ENCODE measurements around the gene LYZL6. TPM values are rescaled to one million over a fixed set of nuclear protein-coding genes. Genes with fewer than 3 reads are reported as not detected.
"Not testable (repeated sequence)": the region's sequence is repeated elsewhere in the genome, so short reads cannot be mapped to it uniquely, and the experiment has no call there.

Gene LYZL6
- total RNA-seq, 1 experiment from 2014 or later: not detected

DNA sequence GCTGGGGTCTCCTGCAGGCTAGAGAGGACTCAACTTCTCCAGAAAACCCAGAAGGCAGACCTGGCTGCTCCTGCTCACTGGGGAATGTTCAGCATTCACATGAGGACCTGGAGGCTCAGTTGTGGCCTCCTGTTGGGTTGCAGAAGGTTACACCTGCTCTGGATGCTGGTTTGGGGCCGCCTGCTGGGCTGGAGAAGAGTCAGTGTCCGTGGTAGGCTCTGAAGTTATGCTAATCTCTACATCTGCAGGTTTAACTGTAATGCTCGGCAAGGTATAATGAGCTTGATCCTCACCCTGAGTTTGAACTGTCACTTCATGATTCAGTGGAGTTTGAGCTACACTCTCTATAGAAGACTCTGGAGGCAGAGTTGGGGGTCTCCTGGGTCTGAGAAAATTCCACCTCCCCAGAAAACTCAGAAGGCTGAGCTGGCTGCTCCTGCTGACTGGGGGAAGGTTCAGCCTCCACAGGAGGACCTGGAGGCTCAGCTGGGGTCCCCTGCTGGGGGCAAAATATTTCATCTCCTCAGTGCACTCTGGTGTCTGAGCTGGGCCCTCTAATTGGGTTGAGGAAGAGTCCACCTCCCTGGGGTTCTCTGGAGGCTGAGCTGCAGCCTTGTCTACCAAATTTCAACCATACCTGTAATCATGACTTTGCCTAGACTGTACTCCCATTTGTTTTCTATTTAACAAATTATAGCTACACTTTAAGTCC, 36.4 kb downstream of the LYZL6 start:
- DNase-seq (ENCODE audit: low read depth): no peak

DNA sequence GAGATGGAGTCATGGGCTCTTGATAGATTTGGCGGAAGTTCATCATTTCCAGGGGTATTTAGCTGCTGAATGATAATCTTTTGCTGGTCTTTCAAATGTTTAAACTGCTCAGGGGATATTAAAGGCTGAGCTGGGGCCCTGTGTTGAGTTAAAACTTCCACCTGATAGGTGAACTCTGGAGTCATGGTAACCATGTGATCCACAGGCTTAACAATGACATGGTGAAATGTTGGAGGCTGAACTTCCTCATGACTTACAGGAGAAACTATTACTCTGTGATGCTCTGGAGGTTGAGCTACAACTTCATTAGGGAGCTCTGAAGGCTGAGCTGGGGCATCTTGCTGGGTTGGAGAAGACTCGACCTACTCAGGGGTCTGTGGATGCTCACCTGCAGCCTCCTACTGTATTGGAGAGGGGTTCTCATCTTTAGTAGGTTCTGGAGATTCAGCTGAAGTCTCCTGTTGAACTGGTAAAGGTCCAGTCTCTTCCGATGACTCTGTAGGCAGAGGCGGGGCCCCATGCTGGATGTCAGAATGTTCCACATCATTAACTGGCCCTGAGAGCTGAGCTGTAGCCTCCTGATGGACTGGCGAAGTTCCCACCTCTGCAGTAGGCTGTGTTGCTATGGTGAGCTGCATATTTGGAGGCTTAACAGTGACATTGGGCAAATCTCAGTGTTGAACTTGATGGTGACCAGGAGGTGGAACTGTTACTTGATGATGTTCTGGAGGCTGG, 37.2 kb downstream of the LYZL6 start:
- no peak for DNase-seq (ENCODE audit: low read depth)

DNA sequence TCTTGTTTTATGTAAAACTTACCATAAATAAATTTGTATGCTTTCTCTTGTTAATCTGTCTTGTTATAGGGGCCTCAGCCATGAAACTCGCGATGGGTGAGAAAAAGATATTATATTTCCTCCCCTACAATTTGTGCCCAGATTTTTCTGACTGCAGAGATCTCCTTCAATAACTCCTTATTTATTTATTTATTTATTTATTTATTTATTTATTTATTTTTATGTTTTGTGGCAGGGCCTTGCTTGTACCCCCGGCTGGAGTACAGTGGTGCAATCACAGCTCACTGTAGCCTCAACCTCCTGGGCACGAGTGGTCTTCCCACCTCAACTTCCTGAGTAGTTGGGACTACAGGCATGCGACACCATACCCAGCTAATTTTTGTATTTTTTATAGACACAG, 40.1 kb downstream of the LYZL6 start:
- no peak for DNase-seq (ENCODE audit: low read depth)

DNA sequence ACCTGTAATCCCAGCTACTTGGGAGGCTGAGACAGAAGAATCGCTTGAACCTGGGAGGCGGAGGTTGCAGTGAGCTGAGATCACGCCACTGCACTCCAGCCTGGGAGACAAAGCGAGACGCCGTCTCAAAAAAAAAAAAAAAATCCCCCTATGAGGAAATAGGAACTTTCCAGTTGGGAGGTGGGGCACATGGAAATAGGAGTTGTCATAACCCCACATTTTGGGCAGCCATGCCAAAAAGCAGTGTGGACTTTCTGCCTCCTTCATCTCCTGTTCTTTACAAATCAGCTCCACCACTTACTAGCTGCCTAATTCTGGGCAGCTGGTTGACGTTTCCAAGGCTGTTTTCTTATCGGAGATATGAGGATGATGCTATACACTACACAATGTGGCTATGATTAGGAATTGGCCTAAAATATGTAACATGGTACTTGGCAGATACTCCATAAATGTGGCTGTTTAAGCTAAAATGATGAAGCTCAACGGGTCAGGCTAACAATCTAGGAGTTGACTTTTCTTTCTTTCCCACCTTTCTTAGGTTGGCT, 41.8 kb downstream of the LYZL6 start:
- no peak for DNase-seq (ENCODE audit: low read depth)

DNA sequence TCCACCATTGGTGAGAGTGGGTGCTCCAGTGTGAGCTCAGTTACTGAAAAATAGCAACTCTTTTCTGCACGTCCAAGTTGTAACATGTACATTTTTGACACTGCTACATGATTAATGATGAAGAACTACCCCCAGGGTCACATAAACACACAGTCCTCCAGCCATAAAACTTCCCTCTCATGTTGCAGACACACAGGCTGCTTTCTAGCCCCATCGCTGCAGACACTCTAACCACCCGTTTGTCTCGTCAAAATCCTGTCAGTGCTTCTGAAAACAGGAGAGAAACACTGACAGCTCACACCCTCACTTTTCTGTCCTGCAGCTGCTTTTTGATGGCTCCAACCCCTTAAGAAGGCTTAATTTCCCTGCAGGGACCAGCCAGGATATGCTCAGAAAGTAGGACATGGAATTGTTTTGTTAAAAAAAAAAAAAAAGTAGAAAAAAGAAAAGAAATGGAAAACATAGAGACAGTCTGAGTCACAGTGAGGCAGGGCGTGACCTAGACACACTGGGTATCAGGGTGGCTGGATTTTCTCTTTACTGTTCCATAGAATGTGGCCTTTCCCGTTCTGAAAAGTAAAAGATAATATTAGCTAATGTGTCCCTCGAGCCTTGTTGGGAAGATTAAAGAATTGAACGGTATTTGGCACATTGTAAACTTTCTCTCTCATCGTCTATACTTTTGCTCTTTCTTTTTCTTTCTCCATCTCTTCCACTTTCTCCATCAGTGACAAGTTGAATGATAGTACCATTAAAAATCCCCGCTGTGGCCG, 42.6 kb downstream of the LYZL6 start:
- peak; percentile 34 for DNase-seq (ENCODE audit: low read depth)

DNA sequence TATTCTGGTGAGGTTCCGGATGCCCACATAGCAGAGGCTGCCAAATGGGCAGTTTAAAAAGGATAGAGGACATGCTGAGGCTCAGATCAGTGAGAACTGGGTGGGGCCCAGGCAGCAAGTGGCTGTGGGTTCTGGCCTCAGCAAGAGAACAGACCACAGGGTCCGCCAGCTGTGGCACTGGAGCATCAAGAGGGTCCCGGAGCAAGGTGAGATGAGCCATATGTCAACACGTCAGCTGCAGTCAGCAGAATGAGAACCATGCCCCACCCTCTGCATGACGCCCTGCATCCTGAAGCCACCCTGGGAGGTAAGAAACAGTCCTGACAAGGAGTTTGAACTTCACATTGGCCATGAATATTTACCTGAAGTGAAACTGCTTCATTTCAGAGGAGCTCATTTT, 43.2 kb downstream of the LYZL6 start:
- DNase-seq (ENCODE audit: low read depth): no peak

DNA sequence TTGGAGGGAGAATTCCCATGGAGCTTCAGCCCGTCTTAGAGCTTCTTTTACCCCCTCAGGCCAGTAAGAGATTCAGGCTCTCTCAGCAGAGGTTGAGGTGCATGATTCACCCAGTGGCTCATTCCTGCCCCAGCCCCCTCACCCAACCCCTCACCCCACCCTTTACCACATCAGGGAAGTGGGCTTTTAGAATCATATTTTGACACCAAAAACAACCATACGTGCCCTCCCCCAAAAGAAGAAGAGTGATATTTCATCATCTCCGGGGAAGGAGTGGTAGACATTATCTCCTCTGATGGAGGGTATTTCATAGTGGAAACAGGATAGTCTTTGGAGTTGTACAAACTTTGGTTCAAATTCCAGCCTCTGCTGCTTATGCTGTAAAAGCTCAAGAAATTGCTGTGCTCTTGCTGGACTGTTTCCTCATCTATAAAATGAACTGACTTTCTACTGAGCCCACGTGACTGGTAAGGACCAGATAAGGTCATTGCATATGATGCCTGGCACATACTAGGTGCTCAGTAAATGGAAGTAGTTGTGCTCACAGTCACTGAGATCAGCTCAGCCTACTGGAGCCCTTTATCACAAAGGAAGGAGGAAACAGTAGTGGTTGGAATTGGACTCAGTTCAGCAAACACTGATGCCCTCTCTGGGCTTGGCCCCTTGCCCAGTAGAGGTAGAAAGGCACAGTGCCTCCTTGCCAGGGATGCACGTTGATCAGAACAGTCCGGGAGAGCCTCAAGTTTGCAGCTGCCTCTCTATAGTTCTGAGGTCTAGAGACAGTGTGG, 45.0 kb downstream of the LYZL6 start:
- DNase-seq (ENCODE audit: low read depth): peak; percentile 12

DNA sequence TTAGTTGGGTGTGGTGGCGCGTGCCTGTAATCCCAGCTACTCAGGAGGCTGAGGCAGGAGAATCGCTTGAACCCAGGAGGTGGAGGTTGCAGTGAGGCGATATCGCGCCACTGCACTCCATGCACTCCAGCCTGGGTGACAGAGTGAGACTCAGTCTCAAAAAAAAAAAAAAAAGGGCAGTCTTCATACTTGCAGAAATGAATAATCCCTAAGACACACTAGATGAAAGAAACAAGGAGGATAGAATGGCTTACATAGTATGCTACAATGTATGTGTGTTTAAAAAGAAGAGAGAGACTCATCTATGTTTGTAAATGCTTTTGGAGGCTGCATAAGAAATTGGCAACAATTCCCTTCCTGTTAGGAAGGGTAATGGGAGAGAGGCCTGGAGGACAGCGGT, 45.7 kb downstream of the LYZL6 start:
- not testable (repeated sequence) for DNase-seq (ENCODE audit: low read depth)

DNA sequence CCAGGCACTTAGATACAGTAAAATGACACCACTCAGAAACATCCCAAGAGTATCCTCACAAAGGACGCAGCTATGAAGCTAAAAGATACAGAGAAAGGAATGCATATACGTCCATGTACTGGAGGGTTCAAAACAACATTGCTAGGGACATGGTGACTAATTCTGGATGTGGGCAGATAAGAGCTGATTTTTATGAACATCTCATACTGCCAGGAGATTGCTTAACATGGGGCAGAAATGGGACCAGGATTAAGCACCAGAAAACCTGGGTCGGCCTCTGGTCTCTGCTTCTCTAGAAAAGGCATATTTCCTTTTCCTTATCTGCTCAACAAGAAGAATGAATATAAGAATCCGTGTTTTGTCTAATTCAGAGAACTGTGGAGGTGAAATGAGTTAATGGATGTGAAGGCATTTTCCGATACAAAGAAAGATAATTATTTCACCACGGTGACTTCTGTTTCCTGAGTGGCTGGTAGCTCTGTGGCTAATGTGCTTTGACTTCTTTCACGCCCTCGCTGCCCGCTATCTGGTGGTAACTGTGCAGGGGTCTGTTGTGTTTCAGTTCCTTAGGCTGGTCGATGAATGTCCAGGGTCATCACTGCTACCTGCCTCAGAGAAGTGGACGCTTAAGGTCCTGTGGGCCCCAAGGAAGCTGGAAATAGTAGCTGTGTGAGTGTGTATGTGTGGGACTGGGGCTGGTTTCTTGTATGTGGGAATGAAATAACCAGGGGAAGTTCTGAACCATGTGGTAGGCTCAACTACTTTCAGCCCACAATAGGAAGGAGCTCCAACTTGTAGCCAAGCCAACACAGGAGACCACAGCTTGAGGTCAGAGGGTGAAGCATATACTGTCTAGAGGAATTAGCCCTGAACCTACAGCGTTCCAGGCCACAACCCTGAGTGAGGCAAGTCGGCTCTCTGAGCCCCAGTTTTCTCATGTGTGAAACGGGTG, 47.6 kb downstream of the LYZL6 start:
- DNase-seq (ENCODE audit: low read depth): peak; percentile 15

DNA sequence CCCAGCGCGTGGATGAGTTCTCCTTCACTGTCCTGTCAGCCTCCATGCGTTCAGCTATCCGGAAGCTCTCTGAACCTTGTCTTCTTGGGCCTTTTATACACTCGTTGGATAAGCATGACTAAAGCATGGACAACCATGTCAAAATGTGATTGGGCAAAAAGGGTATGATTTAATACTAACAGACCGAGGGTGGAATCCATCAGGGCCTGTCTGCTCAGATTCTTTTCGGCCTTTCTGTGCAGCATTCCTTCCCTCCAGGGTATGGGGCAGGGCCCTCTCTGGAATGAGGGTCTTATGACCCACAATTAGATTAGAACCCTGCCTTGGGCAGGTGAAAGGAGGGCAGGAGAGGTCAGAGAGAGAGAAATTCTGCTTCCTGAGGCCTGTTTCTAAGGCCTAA, 49.3 kb downstream of the LYZL6 start:
- no peak for DNase-seq (ENCODE audit: low read depth)

DNA sequence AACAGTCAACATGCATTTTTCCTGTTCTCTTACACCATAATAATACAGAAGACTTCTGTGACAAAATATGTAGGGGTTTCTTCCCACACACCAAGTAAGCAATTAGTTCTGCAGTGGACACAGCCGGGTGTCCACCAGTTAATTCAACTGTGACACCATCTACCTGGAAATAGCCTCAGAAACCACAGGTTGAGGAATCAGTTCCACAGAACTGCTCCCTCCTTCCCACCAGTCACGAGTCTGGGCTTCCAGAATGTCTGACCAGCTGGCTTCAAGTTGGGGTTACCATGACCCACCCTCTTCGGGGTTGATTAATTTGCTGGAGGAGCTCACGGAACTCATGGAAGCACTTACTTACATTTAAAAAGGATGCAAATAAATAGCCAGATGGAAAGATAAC, 49.8 kb downstream of the LYZL6 start:
- no peak for DNase-seq (ENCODE audit: low read depth)

DNA sequence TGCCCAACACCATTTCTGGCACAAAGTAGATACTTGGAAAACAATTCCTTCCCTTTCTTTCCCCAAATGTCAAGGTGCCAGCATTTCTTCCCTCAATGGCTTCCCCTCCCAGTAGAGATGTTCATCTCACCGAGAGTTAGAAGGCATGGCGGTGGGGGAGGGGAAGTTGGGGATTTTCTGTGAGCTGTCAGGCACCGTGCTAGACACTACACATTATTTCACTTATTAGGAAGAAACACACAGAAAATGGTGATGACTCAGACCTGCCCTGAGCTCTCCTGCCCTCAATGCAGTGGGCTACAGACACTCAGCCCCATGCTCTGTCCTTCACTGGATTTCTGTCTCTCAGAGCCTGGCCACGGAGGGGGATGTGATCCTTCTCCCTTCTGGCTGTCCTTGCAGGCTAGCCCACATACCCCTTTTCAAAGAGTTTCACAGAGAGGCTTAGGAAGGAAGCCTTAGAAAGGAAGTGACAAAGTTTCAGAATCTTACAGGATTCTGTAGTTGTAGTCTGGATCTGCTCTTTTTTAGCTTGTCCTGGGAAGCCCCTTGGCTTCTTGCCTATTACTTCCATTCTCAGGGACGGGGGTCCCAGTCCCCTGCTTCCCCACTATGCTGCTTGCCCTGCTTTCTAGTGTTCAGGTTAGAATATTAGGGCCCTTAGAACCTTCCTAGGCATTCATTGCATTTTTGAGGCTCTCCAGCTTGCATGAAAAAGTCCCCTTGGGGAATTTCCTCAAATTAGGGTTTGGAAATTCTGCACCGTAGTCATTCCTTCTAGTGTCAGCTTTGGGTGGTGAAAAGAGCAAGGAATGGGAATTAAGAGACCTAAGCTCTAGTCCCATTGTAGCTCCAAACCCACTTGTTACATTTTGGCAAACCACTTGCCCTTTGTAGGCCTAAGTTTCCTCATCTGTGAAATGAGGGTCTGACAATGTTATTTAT, 51.1 kb downstream of the LYZL6 start:
- no peak for DNase-seq (ENCODE audit: low read depth)

DNA sequence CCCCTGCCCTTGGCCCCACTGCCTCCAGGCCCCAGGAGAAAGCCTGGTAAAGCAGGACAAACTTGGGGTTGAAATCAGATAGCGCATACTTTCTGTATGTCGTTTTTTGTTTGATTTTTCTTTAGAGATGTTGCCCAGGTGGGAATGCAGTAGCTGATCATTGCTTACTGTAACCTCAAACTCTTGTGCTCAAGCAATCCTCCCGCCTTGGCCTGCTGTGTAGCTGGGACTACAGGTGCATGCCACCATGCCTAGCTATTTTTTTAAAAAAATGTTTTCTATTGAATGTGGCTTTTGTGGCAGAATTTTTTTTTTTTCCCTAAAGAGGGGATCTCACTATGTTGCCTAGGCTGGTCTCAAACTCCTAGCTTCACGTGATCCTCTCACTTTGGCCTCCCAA, 52.2 kb downstream of the LYZL6 start:
- DNase-seq (ENCODE audit: low read depth): no peak

DNA sequence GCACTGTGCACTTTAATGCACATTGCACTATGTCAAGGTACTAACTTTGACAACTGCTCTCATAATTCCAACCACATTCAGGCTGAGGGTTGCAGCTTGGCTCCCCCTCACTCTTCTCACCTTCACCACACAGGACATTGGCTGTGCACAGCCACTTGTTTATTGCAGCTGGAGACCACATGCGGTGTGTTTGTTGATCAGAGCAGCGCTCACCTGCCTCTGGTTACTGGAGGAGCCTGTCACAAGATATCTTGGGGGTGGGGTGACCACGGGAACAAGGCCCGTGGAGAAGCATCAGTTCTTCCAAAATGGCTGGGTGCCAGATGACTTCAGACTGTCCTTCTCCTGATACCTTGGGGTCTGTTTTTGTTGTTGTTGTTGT, 52.7 kb downstream of the LYZL6 start:
- DNase-seq (ENCODE audit: low read depth): no peak

DNA sequence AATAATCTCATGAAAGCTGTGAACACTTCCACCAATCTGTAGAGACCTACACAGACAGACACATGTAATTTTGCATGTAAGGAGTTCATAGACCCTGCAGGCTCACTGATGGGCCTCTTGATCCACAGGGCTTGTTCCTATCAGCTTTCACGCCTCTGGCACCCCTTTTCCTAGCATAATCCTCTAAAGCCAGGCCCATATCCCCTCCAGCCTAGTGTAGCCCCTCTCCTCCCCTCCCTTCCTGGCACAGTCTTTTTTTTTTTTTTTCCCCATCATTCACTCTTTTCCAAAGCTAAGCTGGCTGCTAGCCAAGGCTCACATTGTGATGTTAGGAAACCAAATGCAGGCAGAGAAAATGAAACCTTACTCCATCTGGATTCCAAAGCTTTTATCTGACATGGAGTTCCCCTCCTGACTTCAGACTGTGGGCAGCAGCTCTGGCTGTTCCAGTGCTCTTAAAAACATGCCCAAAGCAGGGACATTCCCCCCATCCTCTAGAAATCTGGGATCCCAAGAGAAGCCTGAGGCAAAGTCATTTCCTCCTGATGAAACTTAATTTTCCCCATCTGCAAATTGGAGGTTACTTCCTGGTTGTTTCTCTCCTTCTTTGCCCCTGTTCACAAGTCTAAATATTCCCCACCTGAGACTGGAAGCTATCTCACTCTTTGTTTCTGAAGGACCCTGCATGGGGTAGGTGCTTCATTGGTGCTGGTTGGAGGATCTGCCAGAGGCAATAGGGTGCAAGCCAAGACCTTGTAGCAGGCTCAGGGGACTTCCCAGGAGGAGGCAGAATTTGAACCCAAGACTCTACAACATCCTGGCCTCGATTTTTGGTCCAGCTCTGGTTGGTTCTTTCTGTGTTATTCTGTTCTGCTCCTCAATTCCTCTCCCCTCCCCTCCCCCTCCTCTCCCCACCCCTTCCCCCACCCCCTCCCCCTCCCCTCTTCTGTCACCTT, 53.4 kb downstream of the LYZL6 start:
- DNase-seq (ENCODE audit: low read depth): peak; percentile 45

DNA sequence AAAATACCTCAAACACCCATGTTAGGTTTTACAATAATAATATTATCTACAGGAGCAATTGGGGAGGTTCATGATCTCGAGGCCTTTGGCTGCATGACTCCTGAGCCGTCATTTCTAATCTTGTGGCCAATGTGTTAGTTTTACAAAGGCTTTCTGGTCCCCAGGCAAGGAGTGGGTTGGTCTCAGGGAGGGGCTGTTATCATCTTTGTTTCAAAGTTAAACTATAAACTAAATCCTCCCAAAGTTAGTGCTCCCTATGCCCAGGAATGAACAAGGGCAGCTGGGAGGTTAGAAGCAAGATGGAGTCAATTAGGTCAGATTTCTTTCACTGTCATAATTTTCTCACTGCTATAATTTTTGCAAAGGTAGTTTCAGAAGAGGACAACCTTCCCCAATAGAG, 54.3 kb downstream of the LYZL6 start:
- DNase-seq (ENCODE audit: low read depth): no peak
